Measurements from ENCODE around the gene PECR.

- TF ChIP-seq CTCF (IDR thresholded peaks at IDR 0.05), result no peak
- no peak for TF ChIP-seq POLR2A (IDR thresholded peaks at IDR 0.05)
Observed at GRCh38 chr2:216004697-216005283, 76.8 kb downstream of the PECR start.
